Left ventricle myocardium superior (tissue), 1 donor: ENCODE data around the gene TIMM17A. TPM values are rescaled to one million over a fixed set of nuclear protein-coding genes. Genes with fewer than 3 reads are reported as not detected.
"Not testable (repeated sequence)": the region's sequence is repeated elsewhere in the genome, so short reads cannot be mapped to it uniquely, and the experiment has no call there.

Source experiments
- ATAC-seq: fragments of 200-7000 bp; cut with Tn5 transposase; one replicate; pipeline ENCODE4 v1.9.1; 2020; ENCODE audit warnings: mild to moderate bottlenecking, moderate library complexity
- DNase-seq: peaks from one replicate; pipeline ENCODE4 v3.0.0-alpha.2; 2020
- intact Hi-C: fragments of 100-400 bp; cut with micrococcal nuclease; formaldehyde crosslinking; loops from one replicate; pipeline ENCODE4 v1.11.0; 2022
- total RNA-seq: library from RNA; stranded (reverse); fragmentation: NEBNext Ultra II Directional; extraction: Animal tissue kit (Norgen Biotek cat#: 25700); gene quantifications from one replicate; pipeline ENCODE4 v1.2.1, GENCODE V29; 2021
- donor health status: DM: no; HTN: yes; CAD: no; lungs with severe emphysema.

The TIMM17A gene
- total RNA-seq, 1 donor from 2014 or later = 79.0 TPM

GRCh38 chr1:202009326-202010179 lies 54.2 kb downstream of the TIMM17A start:
- DNase-seq (peak; percentile 51), ATAC-seq (peak; percentile 80)
- intact Hi-C loops = no loop called here

- intact Hi-C loops = no loop called here
- peak; percentile 77 for ATAC-seq
- DNase-seq = no peak
These were observed 55.1 kb downstream of the TIMM17A start, which contains the start of gene ELF3 for GRCh38 chr1:202010180-202011015. TSS of gene ELF3 (plus strand) at chr1:202010587. CDS start at chr1:202011137, 550 bp downstream.

GRCh38 chr1:202011994-202012393 lies 56.7 kb downstream of the TIMM17A start:
- ATAC-seq (no peak), DNase-seq (no peak)
- intact Hi-C loops = no loop called here

- DNase-seq (no peak), ATAC-seq (no peak)
- intact Hi-C loops = no loop called here
These were observed 57.5 kb downstream of the TIMM17A start for GRCh38 chr1:202012544-202013478.

GRCh38 chr1:202013603-202014002 lies 58.3 kb downstream of the TIMM17A start:
- no peak for ATAC-seq
- DNase-seq = no peak
- intact Hi-C loops = no loop called here

- intact Hi-C loops = no loop called here
- no peak for ATAC-seq
- DNase-seq = no peak
These were observed 58.8 kb downstream of the TIMM17A start for GRCh38 chr1:202014060-202014459.

GRCh38 chr1:202014915-202015661 lies 59.8 kb downstream of the TIMM17A start:
- ATAC-seq = no peak
- no peak for DNase-seq
- intact Hi-C loops = no loop called here

GRCh38 chr1:202015662-202015937 lies 60.3 kb downstream of the TIMM17A start:
- DNase-seq (no peak), ATAC-seq (no peak)
- intact Hi-C loops = no loop called here

GRCh38 chr1:202016022-202016810 lies 60.9 kb downstream of the TIMM17A start:
- no peak for DNase-seq
- no peak for ATAC-seq
- intact Hi-C loops = no loop called here

- DNase-seq = no peak
- intact Hi-C loops = no loop called here
These were observed 61.8 kb downstream of the TIMM17A start for GRCh38 chr1:202016811-202017748.

GRCh38 chr1:202017749-202018467 lies 62.6 kb downstream of the TIMM17A start:
- intact Hi-C loops = no loop called here
- no peak for ATAC-seq

More at GRCh38 chr1:202016811-202017748, 61.8 kb downstream of the TIMM17A start:
- ATAC-seq = no peak

GRCh38 chr1:202018468-202019234 lies 63.3 kb downstream of the TIMM17A start:
- intact Hi-C loops = no loop called here
- ATAC-seq (peak; percentile 44), DNase-seq (no peak)

More at GRCh38 chr1:202017749-202018467, 62.6 kb downstream of the TIMM17A start:
- no peak for DNase-seq

- DNase-seq, intact Hi-C loops, ATAC-seq: not testable (repeated sequence)
These were observed 63.9 kb downstream of the TIMM17A start for GRCh38 chr1:202019235-202019558.
